ENCODE results near the gene ZNF609. TPM values are rescaled to one million over a fixed set of nuclear protein-coding genes. Genes with fewer than 3 reads are reported as not detected.

The ZNF609 gene
- total RNA-seq, 1 experiment from 2014 or later: 9.9 TPM

GRCh38 chr15:64688770-64689169, 228.4 kb downstream of the ZNF609 start:
- ChIA-PET CTCF (interaction anchor here (0.6 kb wide), 2 partner anchors 40 to 42 kb away, joined by 4 to 9 read pairs; no protein-coding TSS in a partner anchor), POLR2A (ENCODE audit: unreplicated experiment) (no interaction called here)
- Histone ChIP-seq H3K36me3 (ENCODE audit: low read depth, low read length) (peaks cover 12% of the 10 kb centered on the region; the same call in 1 of the 2 replicates), H3K4me3 (ENCODE audit: low read length) (no peak overlapping the region), H3K27ac (ENCODE audit: low read length) (no peak overlapping the region), H3K9me3 (ENCODE audit: low read length) (no peaks in the 10 kb centered on the region), H3K4me2 (ENCODE audit: low read length) (no peak overlapping the region), H4K20me1 (ENCODE audit: low read length) (no peaks in the 10 kb centered on the region), H3F3A (ENCODE audit: low read length, unreplicated experiment) (no peaks in the 10 kb centered on the region), H3K4me1 (ENCODE audit: insufficient read depth, low read length) (peaks cover 4% of the 10 kb centered on the region; the same call in 1 of the 2 replicates), H2AFZ (ENCODE audit: low read length) (no peak overlapping the region), H3K9me2 (replicated peaks; ENCODE audit: low read length) (no peaks in the 10 kb centered on the region), H3K79me2 (ENCODE audit: low read length) (no peaks in the 10 kb centered on the region), H3K9ac (ENCODE audit: low read length) (no peak overlapping the region), H3K27me3 (ENCODE audit: low read length) (no peaks in the 10 kb centered on the region)
- ATAC-seq (no peak), DNase-seq (no peak)
- intact Hi-C loops (cut with micrococcal nuclease): no loop called here
- BruUV-seq (replicated peaks): no TSS peak
- TF ChIP-seq EZH2 (IDR thresholded peaks at IDR 0.05; ENCODE audit: low read length, unreplicated experiment) (no peak), CTCF (conservative IDR thresholded peaks at IDR 0.05; ENCODE audit: low read depth, low read length) (no peak), EZH2phosphoT487 (IDR thresholded peaks at IDR 0.05; ENCODE audit: borderline replicate concordance, low read length) (no peak)

GRCh38 chr15:64690008-64690407, 229.6 kb downstream of the ZNF609 start:
- no TSS peak for BruUV-seq (replicated peaks)
- no peak overlapping the region for H2AFZ ChIP-seq (ENCODE audit: low read length)
- no peaks in the 10 kb centered on the region for H3K9me3 ChIP-seq (ENCODE audit: low read length)
- no peaks in the 10 kb centered on the region for H4K20me1 ChIP-seq (ENCODE audit: low read length)
- DNase-seq (no peak), ATAC-seq (no peak)
- H3K36me3 ChIP-seq (ENCODE audit: low read depth, low read length): peaks cover 7% of the 10 kb centered on the region; the same call in 1 of the 2 replicates
- no peaks in the 10 kb centered on the region for H3F3A ChIP-seq (ENCODE audit: low read length, unreplicated experiment)
- no peak overlapping the region for H3K4me3 ChIP-seq (ENCODE audit: low read length)
- CTCF ChIA-PET: interaction anchor here (0.7 to 1.2 kb wide), 2 partner anchors 38 to 188 kb away, joined by 4 to 9 read pairs; no protein-coding TSS in a partner anchor
- intact Hi-C loops (cut with micrococcal nuclease): no loop called here
- H3K4me1 ChIP-seq (ENCODE audit: insufficient read depth, low read length): peaks cover 4% of the 10 kb centered on the region; the same call in 1 of the 2 replicates
- 0 out of 2 replicates have a peak, but pooled peaks cover 3% of the 10 kb centered on the region for H3K79me2 ChIP-seq (ENCODE audit: low read length)
- no peak overlapping the region for H3K9ac ChIP-seq (ENCODE audit: low read length)
- H3K9me2 ChIP-seq (replicated peaks; ENCODE audit: low read length): no peaks in the 10 kb centered on the region
- POLR2A ChIA-PET (ENCODE audit: unreplicated experiment): no interaction called here
- H3K27ac ChIP-seq (ENCODE audit: low read length): no peak overlapping the region
- H3K27me3 ChIP-seq (ENCODE audit: low read length): no peaks in the 10 kb centered on the region
- TF ChIP-seq EZH2 (IDR thresholded peaks at IDR 0.05; ENCODE audit: low read length, unreplicated experiment): no peak
- TF ChIP-seq CTCF (conservative IDR thresholded peaks at IDR 0.05; ENCODE audit: low read depth, low read length): no peak
- no peak for TF ChIP-seq EZH2phosphoT487 (IDR thresholded peaks at IDR 0.05; ENCODE audit: borderline replicate concordance, low read length)
- no peak overlapping the region for H3K4me2 ChIP-seq (ENCODE audit: low read length)

GRCh38 chr15:64690578-64691296, 230.4 kb downstream of the ZNF609 start:
- no peaks in the 10 kb centered on the region for H4K20me1 ChIP-seq (ENCODE audit: low read length)
- ATAC-seq: no peak
- no peak overlapping the region for H3K4me3 ChIP-seq (ENCODE audit: low read length)
- no peak for DNase-seq
- intact Hi-C loops (cut with micrococcal nuclease): no loop called here
- no peak overlapping the region for H3K9ac ChIP-seq (ENCODE audit: low read length)
- no peak overlapping the region for H3K27ac ChIP-seq (ENCODE audit: low read length)
- TF ChIP-seq EZH2 (IDR thresholded peaks at IDR 0.05; ENCODE audit: low read length, unreplicated experiment) (no peak), EZH2phosphoT487 (IDR thresholded peaks at IDR 0.05; ENCODE audit: borderline replicate concordance, low read length) (no peak), CTCF (conservative IDR thresholded peaks at IDR 0.05; ENCODE audit: low read depth, low read length) (peak; percentile 28; the same call in 1 of the 2 replicates)
- no peak overlapping the region for H3K4me2 ChIP-seq (ENCODE audit: low read length)
- no TSS peak for BruUV-seq (replicated peaks)
- H3F3A ChIP-seq (ENCODE audit: low read length, unreplicated experiment): no peaks in the 10 kb centered on the region
- H3K27me3 ChIP-seq (ENCODE audit: low read length): no peaks in the 10 kb centered on the region
- ChIA-PET CTCF (interaction anchor here (0.6 to 1.2 kb wide), 3 partner anchors 37 to 1523 kb away, joined by 4 to 9 read pairs (median 7); no protein-coding TSS in a partner anchor), POLR2A (ENCODE audit: unreplicated experiment) (no interaction called here)
- peaks cover 4% of the 10 kb centered on the region; the same call in 1 of the 2 replicates for H3K4me1 ChIP-seq (ENCODE audit: insufficient read depth, low read length)
- no peak overlapping the region for H2AFZ ChIP-seq (ENCODE audit: low read length)
- H3K9me3 ChIP-seq (ENCODE audit: low read length): no peaks in the 10 kb centered on the region
- no peaks in the 10 kb centered on the region for H3K9me2 ChIP-seq (replicated peaks; ENCODE audit: low read length)
- H3K79me2 ChIP-seq (ENCODE audit: low read length): peaks cover 10% of the 10 kb centered on the region; the same call in 1 of the 2 replicates
- peaks cover 7% of the 10 kb centered on the region; the same call in 1 of the 2 replicates for H3K36me3 ChIP-seq (ENCODE audit: low read depth, low read length)
